Heart left ventricle (tissue), 16 donors: ENCODE measurements around the gene STEAP3. TPM values are rescaled to one million over a fixed set of nuclear protein-coding genes. Genes with fewer than 3 reads are reported as not detected.

Source experiments
- ATAC-seq, 4 donors: fragments of 200-7000 bp; cut with Tn5 transposase; one replicate each; pipeline ENCODE4 v1.9.1; 2020 to 2022; ENCODE audit warnings: moderate library complexity in 4 of 4, mild to moderate bottlenecking in 3 of 4, moderate number of reproducible peaks in 1 of 4
- DNase-seq, 5 donors: peaks; one replicate each; pipeline ENCODE4 v3.0.0-alpha.2; 2020
- H3K27ac ChIP-seq, 12 donors: fragments of 200-600 bp; sonication (generic) in 4 of 12; one replicate each; pipeline versions ENCODE4 v1.5.0 to v1.8.0; 2016 to 2022; ENCODE audit warnings: mild to moderate bottlenecking in 2 of 12
- H3K27me3 ChIP-seq, 9 donors: fragments of 200-600 bp; sonication (generic) in 2 of 9; one replicate each; pipeline versions ENCODE4 v1.5.1 to v1.8.0; 2016 to 2022; ENCODE audit warnings: mild to moderate bottlenecking in 3 of 9
- H3K36me3 ChIP-seq, 9 donors: fragments of 200-600 bp; sonication (generic) in 2 of 9; one replicate each; pipeline versions ENCODE4 v1.5.0 to v1.8.0; 2018 to 2022; ENCODE audit warnings: mild to moderate bottlenecking in 2 of 9
- H3K4me1 ChIP-seq, 12 donors: fragments of 200-600 bp; sonication (generic) in 4 of 12; one replicate each; pipeline versions ENCODE4 v1.5.0 to v1.8.0; 2016 to 2022; ENCODE audit warnings: mild to moderate bottlenecking in 3 of 12
- H3K4me3 ChIP-seq, 12 donors: fragments of 200-600 bp; sonication (generic) in 4 of 12; one replicate each; pipeline versions ENCODE4 v1.5.0 to v1.8.0; 2017 to 2022; ENCODE audit warnings: mild to moderate bottlenecking in 9 of 12, moderate library complexity in 4 of 12
- H3K9me3 ChIP-seq, 12 donors: fragments of 200-600 bp; sonication (generic) in 4 of 12; one replicate each; pipeline versions ENCODE4 v1.5.0 to v1.8.0; 2016 to 2022; ENCODE audit warnings: mild to moderate bottlenecking in 1 of 12
- CTCF ChIP-seq, 12 donors: fragments of 200-600 bp; sonication (generic) in 4 of 12; IDR thresholded peaks; one replicate each; pipeline versions ENCODE4 v1.5.0 to v1.8.0; 2018 to 2022; ENCODE audit warnings: antibody characterized with exemption in 12 of 12, mild to moderate bottlenecking in 5 of 12
- POLR2A ChIP-seq, 2 donors: fragments of 450-650 bp; IDR thresholded peaks; one replicate each; pipeline ENCODE4 v1.6.1; 2017; ENCODE audit warnings: antibody characterized with exemption in 2 of 2, mild to moderate bottlenecking in 2 of 2, moderate library complexity in 2 of 2
- WGBS, 4 donors: extraction: QIAGEN DNeasy Blood & Tissue Kit in 2 of 4; methylation state at CpG; one replicate each; pipeline versions ENCODE4 v1.1.5 to v1.1.7; 2013 to 2018; 5-methylcytosine and 5-hydroxymethylcytosine counted together
- intact Hi-C, 10 donors: fragments of 100-400 bp; cut with DNase I; formaldehyde crosslinking; loops; one replicate each; pipeline versions ENCODE4 v1.11.1 to v1.14.2; 2022
- polyA plus RNA-seq, 2 donors: library from polyadenylated mRNA; stranded (reverse); fragments of 200-250 nt; gene quantifications; one replicate each; pipeline ENCODE4 v1.2.3, GENCODE V29; 2013
- total RNA-seq, 9 donors: library from RNA; depleted of rRNA in 2 of 9; stranded (reverse); fragments of >200 nt in 2 of 9; fragmentation: NEBNext Ultra II Directional in 3 of 9; extraction: Animal tissue kit (Norgen Biotek cat#: 25700) in 3 of 9; gene quantifications; one replicate each; pipeline versions ENCODE4 v1.1.0 to v1.2.4, GENCODE V29; 2016 to 2023
- donor health status: ischemic (EF 13 %, LVEDD 7.1; RV severe dilation, severe dysfunction).
- donor health status: healthy with polysubstance abuse.
- donor health status: DM: no; HTN: yes; CAD: no.
- donor health status: DM: no; HTN: no; CAD: no.
- donor health status: ischemic (EF 25% LVEDD 6.9; RV normal size, moderate dysfunction).
- donor health status: ischemic (EF 25% LVEDD 5.7; RV mildly dilated, moderate dysfunction).
- donor health status: healthy.
- donor health status: DM: yes; HTN: yes; CAD: no.
- donor health status: ischemic (EF 35%, LVEDD 5.7; RV mildly dilated, moderate dysfunction).
- donor health status: nonischemic (EF 11% LVEDD 7.7; RV severe dilation, severe dysfunction).
- donor health status: DM: yes; HTN: yes; CAD: no.
- donor health status: PGD.
- donor health status: ischemic (EF 29% LVEDD 5.4; RV normal size, mild dysfunction).
- donor health status: nonischemic (EF 23%, LVEDD 6.1; RV moderate dilation, normal function).

STEAP3 gene
- total and polyA plus RNA-seq, 11 donors = 4.9 to 38.5 (median 11.1) TPM

GRCh38 chr2:119254601-119255080, 31.0 kb downstream of the STEAP3 start:
- intact Hi-C loops = loop anchor here in 1 of 10 donors (1.0 kb wide), 1 partner anchor 22 kb away; no protein-coding TSS in a partner anchor
- peaks cover 0 to 27% (median 2%) of the 10 kb centered on the region in 12 donors for H3K4me1 ChIP-seq

GRCh38 chr2:119255760-119256581, 32.3 kb downstream of the STEAP3 start:
- H3K36me3 ChIP-seq = peaks cover 0 to 4% (median 0%) of the 10 kb centered on the region in 9 donors
- ATAC-seq = peak in 3 of 4 donors; percentile 47 to 81 (median 68)
- no peaks in the 10 kb centered on the region for H3K27me3 ChIP-seq
- H3K4me3 ChIP-seq = no peak overlapping the region
- H3K9me3 ChIP-seq = no peaks in the 10 kb centered on the region
- no peak for TF ChIP-seq CTCF (IDR thresholded peaks at IDR 0.05)
- WGBS, 4 donors = 43 to 64% (median 56%) methylated on average over 12 of the region's 12 CpGs
- no peak overlapping the region for H3K27ac ChIP-seq
- H3K4me1 ChIP-seq = peaks cover 0 to 28% (median 2%) of the 10 kb centered on the region in 12 donors
- intact Hi-C loops = no loop called here
- DNase-seq = no peak

More at GRCh38 chr2:119254601-119255080, 31.0 kb downstream of the STEAP3 start:
- no peak for DNase-seq
- Histone ChIP-seq H3K4me3 (no peak overlapping the region), H3K9me3 (no peaks in the 10 kb centered on the region), H3K27ac (no peak overlapping the region), H3K27me3 (no peaks in the 10 kb centered on the region), H3K36me3 (peaks cover 0 to 4% (median 0%) of the 10 kb centered on the region in 9 donors)
- WGBS, 4 donors = 91 to 98% (median 97%) methylated on average over 10 of the region's 10 CpGs
- ATAC-seq = no peak
- TF ChIP-seq CTCF (IDR thresholded peaks at IDR 0.05) (no peak), POLR2A (IDR thresholded peaks at IDR 0.05) (no peak)

GRCh38 chr2:119256582-119256921, 32.9 kb downstream of the STEAP3 start:
- intact Hi-C loops = no loop called here
- no peak overlapping the region for H3K4me3 ChIP-seq
- H3K4me1 ChIP-seq = peaks cover 0 to 28% (median 2%) of the 10 kb centered on the region in 12 donors
- H3K27me3 ChIP-seq = no peaks in the 10 kb centered on the region
- no peak for ATAC-seq
- no peaks in the 10 kb centered on the region for H3K9me3 ChIP-seq
- DNase-seq = no peak
- H3K27ac ChIP-seq = no peak overlapping the region
- TF ChIP-seq POLR2A (IDR thresholded peaks at IDR 0.05) (no peak), CTCF (IDR thresholded peaks at IDR 0.05) (no peak)
- H3K36me3 ChIP-seq = peaks cover 0 to 4% (median 0%) of the 10 kb centered on the region in 9 donors
- WGBS, 4 donors = 80 to 86% (median 84%) methylated on average over 2 of the region's 2 CpGs

- H3K36me3 ChIP-seq = peaks cover 0 to 4% (median 0%) of the 10 kb centered on the region in 9 donors
- TF ChIP-seq CTCF (IDR thresholded peaks at IDR 0.05) (no peak), POLR2A (IDR thresholded peaks at IDR 0.05) (no peak)
- WGBS, 4 donors = 60 to 76% (median 70%) methylated on average over 9 of the region's 9 CpGs
- no peaks in the 10 kb centered on the region for H3K27me3 ChIP-seq
- H3K4me1 ChIP-seq = peaks cover 0 to 28% (median 2%) of the 10 kb centered on the region in 12 donors
- peak; percentile 70 to 81 (median 78) for ATAC-seq
- no peak overlapping the region for H3K4me3 ChIP-seq
- H3K27ac ChIP-seq = no peak overlapping the region
- intact Hi-C loops = no loop called here
- no peaks in the 10 kb centered on the region for H3K9me3 ChIP-seq
- DNase-seq = peak in 1 of 5 donors; percentile 51
These were observed 33.6 kb downstream of the STEAP3 start for GRCh38 chr2:119257198-119257597.
